Measurements from ENCODE around the gene GPX4.
A peak's percentile ranks its signal among the peaks of the same experiment; 100 is the strongest.

DNA sequence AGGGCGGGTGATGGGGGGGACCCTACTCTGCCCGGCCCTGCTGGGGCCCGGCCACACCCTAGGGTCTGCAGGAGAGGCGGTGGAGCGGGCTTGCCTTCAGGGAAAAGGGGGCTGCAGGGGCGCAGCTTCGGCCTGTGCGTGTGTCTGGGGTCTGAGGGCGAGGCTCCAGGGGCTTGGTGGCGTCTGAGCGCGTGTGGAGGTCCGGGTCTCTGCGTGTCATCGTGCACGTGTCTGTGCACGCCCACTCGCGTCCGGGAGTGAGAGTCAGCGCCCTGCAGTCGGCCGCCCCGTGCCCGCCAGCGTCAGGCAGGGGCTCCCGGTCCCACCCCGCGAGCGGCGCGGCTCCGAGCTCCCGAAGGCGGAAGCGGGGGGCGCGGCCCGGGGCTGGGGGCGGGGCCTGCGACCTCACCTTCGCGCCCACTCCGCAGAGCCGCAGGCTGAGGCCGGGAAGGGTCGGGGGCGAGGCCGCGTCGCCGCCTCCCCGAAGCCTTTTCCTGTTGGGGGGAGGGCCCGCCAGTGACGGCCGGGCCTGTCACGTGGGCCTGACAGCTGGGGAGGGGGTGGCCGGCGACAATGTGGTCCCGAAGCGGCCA is 37.0 kb upstream of the GPX4 start, which contains the start of gene ARHGAP45:
- TF ChIP-seq POLR2AphosphoS5 (IDR thresholded peaks at IDR 0.05; ENCODE audit: low read depth, low read length) (no peak), CTCF (IDR thresholded peaks at IDR 0.05) (no peak), TCF7L2 (IDR thresholded peaks at IDR 0.05; ENCODE audit: low read depth, low read length) (no peak), SIN3A (IDR thresholded peaks at IDR 0.05; ENCODE audit: borderline replicate concordance, insufficient read depth, low read depth, low read length) (0 out of 2 replicates have a peak, but pooled peaks have one; percentile 35)
- TF ChIP-seq, protein P1, sequence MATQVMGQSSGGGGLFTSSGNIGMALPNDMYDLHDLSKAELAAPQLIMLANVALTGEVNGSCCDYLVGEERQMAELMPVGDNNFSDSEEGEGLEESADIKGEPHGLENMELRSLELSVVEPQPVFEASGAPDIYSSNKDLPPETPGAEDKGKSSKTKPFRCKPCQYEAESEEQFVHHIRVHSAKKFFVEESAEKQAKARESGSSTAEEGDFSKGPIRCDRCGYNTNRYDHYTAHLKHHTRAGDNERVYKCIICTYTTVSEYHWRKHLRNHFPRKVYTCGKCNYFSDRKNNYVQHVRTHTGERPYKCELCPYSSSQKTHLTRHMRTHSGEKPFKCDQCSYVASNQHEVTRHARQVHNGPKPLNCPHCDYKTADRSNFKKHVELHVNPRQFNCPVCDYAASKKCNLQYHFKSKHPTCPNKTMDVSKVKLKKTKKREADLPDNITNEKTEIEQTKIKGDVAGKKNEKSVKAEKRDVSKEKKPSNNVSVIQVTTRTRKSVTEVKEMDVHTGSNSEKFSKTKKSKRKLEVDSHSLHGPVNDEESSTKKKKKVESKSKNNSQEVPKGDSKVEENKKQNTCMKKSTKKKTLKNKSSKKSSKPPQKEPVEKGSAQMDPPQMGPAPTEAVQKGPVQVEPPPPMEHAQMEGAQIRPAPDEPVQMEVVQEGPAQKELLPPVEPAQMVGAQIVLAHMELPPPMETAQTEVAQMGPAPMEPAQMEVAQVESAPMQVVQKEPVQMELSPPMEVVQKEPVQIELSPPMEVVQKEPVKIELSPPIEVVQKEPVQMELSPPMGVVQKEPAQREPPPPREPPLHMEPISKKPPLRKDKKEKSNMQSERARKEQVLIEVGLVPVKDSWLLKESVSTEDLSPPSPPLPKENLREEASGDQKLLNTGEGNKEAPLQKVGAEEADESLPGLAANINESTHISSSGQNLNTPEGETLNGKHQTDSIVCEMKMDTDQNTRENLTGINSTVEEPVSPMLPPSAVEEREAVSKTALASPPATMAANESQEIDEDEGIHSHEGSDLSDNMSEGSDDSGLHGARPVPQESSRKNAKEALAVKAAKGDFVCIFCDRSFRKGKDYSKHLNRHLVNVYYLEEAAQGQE (IDR thresholded peaks at IDR 0.05; ENCODE audit: insufficient read depth in 1 of 2, low read depth in 2 of 2, low read length in 1 of 2): no peak

Data from Panc1 (cell line).